Iris pigment epithelial cell (primary cell): ENCODE measurements around the gene GPC6.
"Not testable (repeated sequence)": the region's sequence is repeated elsewhere in the genome, so short reads cannot be mapped to it uniquely, and the experiment has no call there.

Experiments used
- DNase-seq: peaks from one replicate; pipeline ENCODE4 v3.0.0-alpha.2; 2011; ENCODE audit warnings: low read depth

The GPC6 gene

DNA sequence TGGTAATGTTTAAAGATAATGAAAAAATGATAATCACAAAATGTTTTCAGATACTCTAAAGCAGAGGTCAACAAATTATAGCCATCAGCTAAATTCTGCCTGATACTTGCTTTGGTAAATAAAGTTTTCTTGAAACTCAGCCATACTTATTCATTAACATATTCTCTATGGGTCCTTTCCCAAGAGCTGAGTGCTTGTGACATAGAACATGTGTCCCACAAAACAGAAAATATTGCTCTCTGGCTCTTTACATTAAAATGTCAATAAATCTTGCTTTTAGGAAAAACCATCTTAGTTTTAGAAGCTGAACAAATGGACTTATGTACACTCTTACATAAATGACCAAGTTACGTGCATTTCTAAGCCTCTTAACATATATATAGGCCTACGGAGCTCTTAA lies 945.8 kb downstream of the GPC6 start:
- DNase-seq: no peak

- peak; percentile 47 for DNase-seq
Observed at GRCh38 chr13:94173312-94173854, 946.8 kb downstream of the GPC6 start.

- no peak for DNase-seq
Observed at GRCh38 chr13:94174009-94174408, 947.4 kb downstream of the GPC6 start.

DNA sequence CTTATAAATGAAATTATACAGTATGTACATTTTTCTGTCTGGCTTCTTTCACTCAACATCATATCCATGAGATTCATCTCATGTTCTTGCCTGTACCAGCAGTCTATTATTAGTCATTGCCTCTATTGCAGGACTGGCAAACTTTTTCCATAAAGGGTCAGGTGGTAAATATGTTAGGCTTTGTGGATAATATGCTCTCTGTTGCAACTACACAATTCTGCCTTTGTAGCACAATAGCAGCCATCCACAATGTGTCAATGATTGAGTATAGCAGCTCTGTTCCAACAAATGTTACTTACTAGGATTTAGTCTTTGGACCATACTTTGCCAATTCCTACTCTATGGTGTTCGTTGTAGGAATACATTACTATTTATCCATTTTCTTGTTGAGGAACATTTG lies 948.5 kb downstream of the GPC6 start:
- no peak for DNase-seq

- DNase-seq: peak; percentile 39
Observed at GRCh38 chr13:94176561-94176960, 950.0 kb downstream of the GPC6 start.

DNA sequence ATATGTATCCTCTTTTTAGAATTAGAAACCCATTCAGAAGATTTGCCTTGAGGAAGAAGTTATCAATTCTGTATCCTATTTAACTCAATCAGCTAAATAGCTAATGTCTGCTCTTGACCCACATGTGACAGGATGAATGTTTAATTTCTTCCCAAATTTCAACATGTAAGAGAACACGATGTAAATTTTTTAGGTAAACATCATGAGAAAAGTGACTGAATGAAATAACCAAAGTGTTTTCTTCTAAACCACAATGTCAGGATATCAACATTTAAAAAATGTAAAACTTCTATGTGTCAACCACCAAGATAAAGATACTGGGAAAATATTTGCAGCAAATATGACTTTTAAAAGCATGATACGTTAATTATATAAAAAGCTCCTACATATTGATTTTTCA lies 950.4 kb downstream of the GPC6 start:
- peak; percentile 53 for DNase-seq

- peak; percentile 50 for DNase-seq
Observed at GRCh38 chr13:94178625-94179244, 952.1 kb downstream of the GPC6 start.

GRCh38 chr13:94181461-94182107 lies 955.0 kb downstream of the GPC6 start:
- no peak for DNase-seq

GRCh38 chr13:94182185-94182761 lies 955.7 kb downstream of the GPC6 start:
- no peak for DNase-seq

GRCh38 chr13:94186470-94186869 lies 959.9 kb downstream of the GPC6 start:
- DNase-seq: no peak

DNA sequence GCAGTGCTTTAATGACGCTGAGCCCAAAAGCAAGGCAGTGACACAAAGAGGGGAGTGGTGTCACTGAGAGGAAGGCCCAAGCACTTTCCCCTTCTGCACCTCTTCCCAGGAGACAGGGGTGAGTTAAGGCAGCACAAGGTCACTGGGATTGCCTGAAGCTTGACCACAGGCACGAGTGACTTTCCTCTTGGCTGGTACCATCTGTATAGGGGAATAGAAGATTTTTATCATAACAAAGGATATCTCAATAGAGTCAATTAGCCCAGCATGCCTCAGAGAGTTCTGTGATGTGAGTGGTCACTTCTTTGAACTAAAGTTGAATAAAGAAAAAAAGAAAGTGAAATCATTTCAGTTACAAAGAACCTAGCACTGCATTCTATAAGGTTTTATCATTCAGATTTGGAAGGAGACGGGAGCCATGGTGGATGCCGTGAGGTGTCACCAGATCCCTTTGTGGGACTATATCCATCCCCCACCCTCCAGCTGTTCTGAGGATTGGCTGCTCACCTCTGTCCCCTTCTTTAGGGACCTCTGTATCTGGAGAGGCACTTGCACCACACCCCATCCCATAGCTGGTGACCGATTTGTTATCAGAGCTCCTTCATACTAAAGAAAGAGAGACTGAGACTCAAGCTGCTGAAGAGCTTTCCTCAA lies 961.7 kb downstream of the GPC6 start:
- no peak for DNase-seq

DNA sequence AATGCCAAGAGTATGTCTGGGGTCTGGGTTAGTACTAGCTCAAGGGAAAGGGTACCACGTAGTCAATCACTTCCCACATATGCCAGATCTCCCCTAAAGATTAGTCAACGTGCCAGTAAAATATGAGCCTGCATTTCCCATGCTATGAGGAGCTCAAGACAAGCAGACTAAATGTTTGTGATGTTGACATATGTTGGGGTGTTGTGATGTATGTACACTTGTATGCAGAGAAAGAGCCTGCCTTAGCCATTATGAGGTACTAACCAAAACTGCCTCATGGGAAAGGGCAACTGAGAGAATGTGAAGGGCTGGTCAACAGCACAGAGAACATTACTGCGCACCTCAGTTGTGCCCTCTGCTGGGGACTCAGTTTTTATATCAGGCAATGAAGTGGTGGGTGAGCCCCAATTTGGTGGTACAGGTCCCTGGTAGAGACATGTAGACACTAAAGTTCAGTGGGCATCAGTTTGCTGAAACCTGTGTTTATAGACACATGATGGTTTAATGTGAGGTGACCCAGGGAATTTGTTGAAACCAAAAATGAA lies 965.9 kb downstream of the GPC6 start:
- DNase-seq: peak; percentile 53

DNA sequence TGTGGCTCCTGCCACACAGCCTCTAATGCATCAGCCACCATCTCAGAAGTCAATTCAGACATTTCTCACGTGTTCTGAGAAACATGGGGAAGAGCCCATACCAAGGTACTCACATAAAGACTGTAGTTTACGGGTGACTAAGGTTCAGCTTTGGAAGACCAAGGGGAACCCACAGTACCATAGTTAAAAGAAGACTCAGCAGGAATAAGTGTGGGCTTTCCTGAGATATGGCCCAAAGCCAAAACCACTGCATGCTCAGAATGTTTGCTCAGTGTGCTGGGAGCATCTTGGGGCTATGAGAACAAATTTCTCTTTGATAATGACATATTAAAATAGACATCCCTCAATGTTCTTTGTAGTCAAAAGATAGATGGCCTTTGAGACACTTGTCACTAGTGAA lies 969.1 kb downstream of the GPC6 start:
- DNase-seq: peak; percentile 99

- no peak for DNase-seq
Observed at GRCh38 chr13:94196413-94196812, 969.8 kb downstream of the GPC6 start.

DNA sequence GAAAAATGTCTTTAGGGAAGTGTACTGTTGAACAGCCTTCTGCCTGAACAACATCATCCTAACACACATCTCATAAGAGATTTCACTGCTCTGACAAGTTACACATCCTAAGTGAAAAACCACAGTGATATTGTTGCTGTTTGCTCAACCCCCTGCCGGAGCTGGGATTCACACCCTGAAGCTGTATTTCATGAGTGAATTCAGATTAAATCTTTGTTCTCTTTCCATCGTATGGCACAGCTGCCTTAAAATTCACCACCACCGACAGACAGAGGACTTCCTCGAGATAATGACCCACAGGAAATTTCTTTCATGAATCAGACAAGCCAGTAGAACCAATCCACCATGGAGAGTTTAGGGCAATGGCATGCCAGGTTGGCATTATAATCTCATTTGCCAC lies 972.1 kb downstream of the GPC6 start:
- peak; percentile 58 for DNase-seq

GRCh38 chr13:94199135-94199534 lies 972.5 kb downstream of the GPC6 start:
- DNase-seq: no peak

DNA sequence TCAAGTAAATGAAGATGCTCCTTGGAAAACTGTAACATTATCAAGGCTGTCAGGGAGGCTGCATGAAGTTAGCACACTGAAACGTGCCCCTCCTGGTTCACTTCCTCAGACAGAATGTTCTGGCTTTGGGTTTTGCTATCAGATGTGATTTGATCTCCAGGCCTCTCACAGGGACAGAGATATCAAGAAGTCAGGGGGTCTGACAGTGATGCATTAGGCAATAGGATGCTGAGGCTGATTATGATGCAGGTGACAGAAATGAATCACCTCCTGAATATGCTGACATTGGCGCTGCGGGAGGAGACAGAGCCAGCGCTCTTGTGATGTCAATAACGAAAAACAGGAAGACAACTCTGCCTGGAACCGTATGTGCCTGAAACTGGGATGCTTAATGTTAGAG lies 974.4 kb downstream of the GPC6 start:
- DNase-seq: no peak

DNA sequence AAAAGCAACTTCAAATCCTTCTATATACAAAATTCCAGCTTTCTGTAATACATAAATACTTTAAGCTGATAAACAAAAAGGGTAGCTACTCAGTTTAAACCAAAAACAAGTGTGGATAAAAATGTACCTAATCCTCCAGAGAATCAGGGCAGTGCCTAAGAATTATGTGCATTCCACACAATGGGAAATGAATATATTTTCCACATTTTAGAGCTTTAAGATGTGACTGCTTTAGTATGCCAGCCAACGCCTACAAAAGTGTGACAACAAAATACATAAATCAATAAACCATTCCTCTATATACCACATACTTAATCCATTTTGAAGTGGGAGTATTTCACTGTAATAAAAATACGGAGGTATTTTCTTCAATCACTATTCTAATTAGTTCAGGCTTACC lies 977.6 kb downstream of the GPC6 start:
- no peak for DNase-seq

DNA sequence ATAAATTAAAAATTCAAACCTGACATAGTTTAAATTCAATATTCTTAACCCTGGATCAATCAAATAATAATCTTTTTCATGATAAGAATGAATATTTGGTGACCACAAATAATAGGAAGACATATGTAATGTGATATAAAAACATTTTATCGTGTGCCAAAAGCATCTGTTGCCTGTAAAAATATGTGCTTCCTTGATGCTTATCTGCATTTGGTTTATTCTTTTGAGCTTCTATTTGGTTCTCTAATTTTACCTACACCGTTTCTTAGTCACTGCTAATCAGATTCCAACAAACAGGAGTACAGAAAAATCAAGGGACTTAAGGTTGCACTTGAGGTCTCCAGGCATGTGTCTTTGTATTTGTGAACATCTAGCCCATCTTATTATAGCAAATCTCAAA lies 978.3 kb downstream of the GPC6 start:
- no peak for DNase-seq

DNA sequence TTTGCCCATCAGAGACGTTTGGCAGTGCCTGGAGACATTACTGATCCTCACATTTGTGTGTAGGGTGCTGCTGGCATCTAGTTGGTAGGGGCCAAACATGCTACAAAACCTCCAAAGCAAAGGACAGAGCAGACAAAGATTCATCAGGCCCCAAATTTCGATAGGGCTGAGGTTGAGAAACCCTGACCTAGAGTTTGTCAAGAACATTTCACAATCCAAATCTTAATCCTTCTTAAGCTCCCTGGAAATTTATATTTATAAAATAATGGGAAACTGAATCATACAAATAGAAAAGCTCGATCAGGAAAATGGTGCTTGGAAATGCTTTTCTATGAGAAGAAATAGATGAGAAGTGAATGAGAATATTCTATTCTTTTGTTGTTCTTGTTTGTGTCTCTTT lies 979.3 kb downstream of the GPC6 start:
- DNase-seq: peak; percentile 57

- DNase-seq: peak; percentile 59
Observed at GRCh38 chr13:94209117-94209516, 982.5 kb downstream of the GPC6 start.

DNA sequence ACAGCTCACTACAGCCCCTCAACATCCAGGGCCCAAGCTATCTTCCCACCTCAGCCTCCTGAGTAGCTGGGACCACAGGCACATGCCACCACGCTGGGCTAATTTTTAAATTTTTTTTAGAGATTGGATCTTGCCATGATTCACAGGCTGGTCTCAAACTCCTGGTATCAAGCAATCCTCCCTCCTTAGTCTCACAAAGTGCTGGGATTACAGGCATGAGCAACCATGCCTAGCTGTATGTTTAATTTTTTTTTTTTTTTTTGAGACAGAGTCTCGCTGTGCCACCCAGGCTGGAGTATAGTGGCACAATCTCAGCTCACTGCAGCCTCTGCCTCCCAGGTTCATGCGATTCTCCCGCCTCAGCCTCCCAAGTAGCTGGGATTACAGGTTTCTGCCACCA lies 983.3 kb downstream of the GPC6 start:
- not testable (repeated sequence) for DNase-seq

DNA sequence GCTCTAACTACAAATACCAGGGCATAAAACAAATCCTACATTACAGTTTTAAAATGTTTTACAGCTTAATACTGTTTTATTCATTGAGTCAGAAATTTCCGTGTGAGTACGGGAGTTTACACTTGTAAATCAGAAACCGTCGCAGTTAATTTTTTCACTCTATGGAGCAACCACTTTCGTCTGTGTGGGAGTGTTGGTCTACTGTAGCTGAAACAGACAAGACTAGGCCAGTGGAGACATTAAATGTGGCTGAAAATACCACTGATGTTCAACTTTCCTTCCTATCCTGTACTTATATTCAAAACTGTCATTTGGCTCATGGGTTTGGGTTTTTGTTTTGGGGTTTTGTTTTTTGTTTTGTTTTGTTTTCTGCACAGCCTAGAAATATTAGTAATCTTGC lies 984.2 kb downstream of the GPC6 start:
- peak; percentile 29 for DNase-seq
